ENCODE measurements around the gene NFE2L2. TPM values are rescaled to one million over a fixed set of nuclear protein-coding genes. Genes with fewer than 3 reads are reported as not detected.
"Not testable (repeated sequence)": the region's sequence is repeated elsewhere in the genome, so short reads cannot be mapped to it uniquely, and the experiment has no call there.

Gene NFE2L2
- total RNA-seq, 1 donor from 2014 or later: 149 TPM

GRCh38 chr2:177282181-177282641 lies 17.7 kb upstream of the NFE2L2 start:
- DNase-seq (ENCODE audit: low spot score): no peak
- intact Hi-C loops (cut with DNase I): no loop called here

DNA sequence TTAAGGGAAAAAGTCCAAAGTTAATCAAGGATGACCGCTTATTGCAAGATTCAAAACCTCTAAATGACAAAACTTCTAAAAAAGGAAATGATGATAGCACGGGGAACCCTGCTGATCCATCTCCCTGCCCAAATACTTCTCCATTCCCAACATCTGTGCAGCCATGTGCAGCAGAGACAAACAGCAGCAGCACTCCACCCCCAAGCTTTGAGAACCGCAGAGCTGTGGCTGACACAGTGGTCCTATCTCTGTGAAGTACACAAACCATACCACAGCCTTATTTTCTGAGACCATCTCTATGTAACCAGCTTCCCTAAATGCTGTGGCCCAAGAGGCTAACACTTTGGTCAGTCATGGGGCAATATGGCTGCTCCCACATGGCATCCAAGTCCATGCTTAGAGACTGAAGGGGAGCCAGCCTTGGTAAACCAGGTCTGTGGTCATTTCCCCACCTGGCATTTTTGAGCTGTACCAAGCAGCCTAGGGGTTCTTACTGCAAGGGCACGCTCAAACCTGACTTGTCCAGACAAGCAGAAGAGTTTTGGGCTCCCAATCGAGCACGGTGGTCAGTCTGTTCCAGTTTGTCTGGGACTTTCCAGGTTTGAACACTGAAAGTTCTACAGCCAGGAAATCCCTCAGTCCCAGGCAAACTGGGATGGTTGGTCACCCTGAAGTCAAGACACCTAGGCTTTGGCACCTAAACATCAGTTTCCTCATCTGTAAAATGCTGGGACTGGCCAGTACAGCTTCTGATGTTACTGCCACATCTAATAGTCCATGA lies 17.1 kb upstream of the NFE2L2 start:
- DNase-seq (ENCODE audit: low spot score) (no peak), ATAC-seq (peak; percentile 68)
- intact Hi-C loops (cut with DNase I): no loop called here

More at GRCh38 chr2:177282181-177282641, 17.7 kb upstream of the NFE2L2 start:
- peak; percentile 29 for ATAC-seq

DNA sequence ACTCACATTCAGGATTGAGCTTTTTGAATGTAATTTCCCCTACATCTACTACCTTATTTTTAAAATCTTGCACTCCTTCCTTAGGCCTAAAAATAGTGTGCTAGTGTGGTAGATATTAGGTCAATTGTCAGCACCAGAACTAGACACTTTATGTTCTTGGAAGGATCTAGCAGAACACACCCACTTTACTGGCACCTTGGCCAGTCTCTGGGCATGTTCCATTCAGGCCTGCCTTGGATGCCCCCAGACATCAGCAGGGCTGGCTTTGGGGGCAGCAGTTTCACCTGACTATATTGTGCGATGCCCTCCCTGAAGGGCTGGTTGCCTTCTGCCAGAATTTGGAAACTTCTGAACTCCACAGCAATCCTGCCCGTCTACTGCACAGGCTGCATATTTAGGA lies 15.3 kb upstream of the NFE2L2 start:
- DNase-seq (ENCODE audit: low spot score) (no peak), ATAC-seq (no peak)
- intact Hi-C loops (cut with DNase I): no loop called here

- intact Hi-C loops (cut with DNase I): no loop called here
- peak; percentile 46 for ATAC-seq
- DNase-seq (ENCODE audit: low spot score): no peak
Observed at GRCh38 chr2:177275743-177276055, 11.2 kb upstream of the NFE2L2 start.

GRCh38 chr2:177275040-177275742 lies 10.7 kb upstream of the NFE2L2 start:
- ATAC-seq: peak; percentile 88
- intact Hi-C loops (cut with DNase I): no loop called here
- DNase-seq (ENCODE audit: low spot score): no peak

- ATAC-seq (peak; percentile 53), DNase-seq (ENCODE audit: low spot score) (no peak)
- intact Hi-C loops (cut with DNase I): no loop called here
Observed at GRCh38 chr2:177273408-177273807, 8.9 kb upstream of the NFE2L2 start.

- no peak for DNase-seq (ENCODE audit: low spot score)
- intact Hi-C loops (cut with DNase I): no loop called here
- no peak for ATAC-seq
Observed at GRCh38 chr2:177272765-177273164, 8.2 kb upstream of the NFE2L2 start.

DNA sequence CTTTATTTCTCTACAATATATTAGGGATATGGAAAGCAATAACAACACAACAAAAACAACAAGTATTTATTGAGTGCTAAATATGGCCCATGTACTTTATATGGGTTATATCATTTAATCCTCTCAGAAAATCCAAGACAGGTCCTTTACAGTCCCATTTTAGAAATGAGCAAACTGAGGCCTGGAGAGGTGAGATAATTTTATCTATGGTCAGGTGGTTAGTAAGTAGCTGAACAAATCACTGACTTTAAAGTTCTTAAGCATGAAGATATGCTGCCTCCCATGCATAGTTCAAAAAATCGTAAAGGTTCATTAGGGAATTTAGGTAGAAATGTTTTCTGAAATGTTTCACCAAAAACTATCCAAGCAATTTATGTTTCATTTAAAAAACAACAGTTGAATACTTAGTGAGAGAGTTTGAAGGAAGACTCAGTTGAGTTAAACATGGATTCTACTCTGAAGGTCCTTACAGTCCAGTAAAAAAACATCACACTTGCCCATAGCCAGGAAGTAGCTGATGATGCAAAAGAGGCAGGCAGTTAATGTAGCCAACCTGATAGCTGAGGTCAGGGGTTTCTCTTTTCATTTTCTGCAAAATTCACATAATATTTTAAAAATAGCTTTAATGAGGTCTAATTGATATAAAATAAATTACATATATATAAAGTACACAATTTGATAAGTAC lies 7.6 kb upstream of the NFE2L2 start:
- intact Hi-C loops (cut with DNase I): no loop called here
- DNase-seq (ENCODE audit: low spot score) (no peak), ATAC-seq (no peak)

DNA sequence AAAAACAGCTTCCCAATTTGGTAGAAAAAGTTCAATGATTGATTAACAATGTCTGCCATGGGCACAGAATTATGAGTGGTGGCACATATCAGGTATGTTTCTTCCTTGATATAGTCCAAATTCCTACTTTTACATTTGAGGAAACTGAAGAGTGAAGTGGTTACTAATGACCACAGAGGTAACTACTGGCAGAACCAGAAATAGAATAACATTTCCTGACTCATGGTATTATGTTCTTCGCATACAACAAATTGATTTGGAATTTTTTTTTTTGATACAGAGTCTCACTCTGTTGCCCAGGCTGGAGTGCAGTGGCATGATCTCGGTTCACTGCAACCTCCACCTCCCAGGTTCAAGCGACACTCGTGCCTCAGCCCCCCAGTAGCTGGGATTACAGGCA lies 6.0 kb upstream of the NFE2L2 start:
- DNase-seq (ENCODE audit: low spot score) (no peak), ATAC-seq (no peak)
- intact Hi-C loops (cut with DNase I): no loop called here

GRCh38 chr2:177268901-177269300 lies 4.4 kb upstream of the NFE2L2 start:
- ATAC-seq (no peak), DNase-seq (ENCODE audit: low spot score) (no peak)
- intact Hi-C loops (cut with DNase I): loop anchor here (10.0 kb wide), 1 partner anchor 104 kb away; no protein-coding TSS in a partner anchor

GRCh38 chr2:177268187-177268871 lies 3.8 kb upstream of the NFE2L2 start:
- intact Hi-C loops (cut with DNase I): loop anchor here (10.0 kb wide), 1 partner anchor 104 kb away; no protein-coding TSS in a partner anchor
- no peak for ATAC-seq
- no peak for DNase-seq (ENCODE audit: low spot score)

GRCh38 chr2:177266955-177267354 lies 2.4 kb upstream of the NFE2L2 start:
- intact Hi-C loops (cut with DNase I): loop anchor here (1.0 to 10.0 kb wide), 2 partner anchors 65 to 102 kb away; no protein-coding TSS in a partner anchor
- not testable (repeated sequence) for ATAC-seq; DNase-seq (ENCODE audit: low spot score)

GRCh38 chr2:177265824-177266817 lies 1.6 kb upstream of the NFE2L2 start:
- DNase-seq (ENCODE audit: low spot score) (no peak), ATAC-seq (no peak)
- intact Hi-C loops (cut with DNase I): loop anchor here (10.0 kb wide), 1 partner anchor 101 kb away; no protein-coding TSS in a partner anchor

GRCh38 chr2:177264209-177264692 lies 276 bp downstream of the NFE2L2 start:
- no peak for ATAC-seq
- intact Hi-C loops (cut with DNase I): loop anchor here (10.0 kb wide), 1 partner anchor 99 kb away; no protein-coding TSS in a partner anchor
- DNase-seq (ENCODE audit: low spot score): no peak

- DNase-seq (ENCODE audit: low spot score) (peak; percentile 99), ATAC-seq (peak; percentile 90)
- intact Hi-C loops (cut with DNase I): loop anchor here (2.0 to 10.0 kb wide), 2 partner anchors 49 to 99 kb away; no protein-coding TSS in a partner anchor
Observed at GRCh38 chr2:177263451-177264208, 897 bp downstream of the NFE2L2 start.

- ATAC-seq: no peak
- no peak for DNase-seq (ENCODE audit: low spot score)
Observed at GRCh38 chr2:177262958-177263450, 1.5 kb downstream of the NFE2L2 start.

DNA sequence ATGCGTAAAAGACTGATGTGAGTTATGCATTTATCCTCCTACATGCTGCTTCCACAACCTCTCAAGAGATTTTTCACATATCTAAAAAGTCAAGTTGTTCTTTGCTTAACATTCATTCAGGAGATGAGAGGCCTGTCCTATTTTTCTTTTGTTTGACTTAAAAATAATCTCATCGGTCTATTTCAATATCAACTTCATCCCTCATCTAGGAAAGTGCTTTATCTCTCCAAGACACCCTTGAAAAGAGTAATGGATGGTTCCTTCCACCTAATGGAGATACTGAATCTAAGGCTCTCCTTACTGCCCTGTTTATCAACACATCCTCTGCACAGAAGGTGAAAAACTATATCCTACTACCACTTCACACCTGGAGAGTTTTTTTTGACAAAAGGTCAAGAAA lies 2.4 kb downstream of the NFE2L2 start:
- intact Hi-C loops (cut with DNase I): loop anchor here (2.0 to 10.0 kb wide), 2 partner anchors 47 to 97 kb away; no protein-coding TSS in a partner anchor
- no peak for ATAC-seq

More at GRCh38 chr2:177262958-177263450, 1.5 kb downstream of the NFE2L2 start:
- intact Hi-C loops (cut with DNase I): loop anchor here (2.0 to 10.0 kb wide), 2 partner anchors 48 to 98 kb away; no protein-coding TSS in a partner anchor

More for the DNA sequence above, 2.4 kb downstream of the NFE2L2 start:
- no peak for DNase-seq (ENCODE audit: low spot score)

Measured in sciatic nerve (tissue), 2 donors.